ENCODE measurements around the gene PSME2. TPM values are rescaled to one million over a fixed set of nuclear protein-coding genes. Genes with fewer than 3 reads are reported as not detected.

PSME2 gene
- total and polyA plus RNA-seq, 2 experiments from 2014 or later: 38.3 to 164 TPM

GRCh38 chr14:24179294-24179960 lies 33.0 kb upstream of the PSME2 start:
- no peak for TF ChIP-seq EZH2 (IDR thresholded peaks at IDR 0.05; ENCODE audit: insufficient read depth, poor library complexity, severe bottlenecking)
- no peak for TF ChIP-seq EZH2phosphoT487 (IDR thresholded peaks at IDR 0.05; ENCODE audit: insufficient read depth, low read depth)
- in situ Hi-C loops (cut with MboI): no loop called here
- no peak for DNase-seq
- Histone ChIP-seq H2AFZ (no peak overlapping the region), H3K9me3 (ENCODE audit: low read depth) (no peaks in the 10 kb centered on the region), H3K4me1 (ENCODE audit: insufficient read depth) (peaks cover 9% of the 10 kb centered on the region; the same call in 1 of the 2 replicates), H3K4me3 (no peak overlapping the region), H3K79me2 (ENCODE audit: insufficient read depth) (no peaks in the 10 kb centered on the region), H3K4me2 (ENCODE audit: unreplicated experiment) (peak overlapping the region; percentile 21), H3K36me3 (ENCODE audit: low read depth) (peaks cover 28% of the 10 kb centered on the region; the same call in 1 of the 2 replicates), H4K20me1 (ENCODE audit: insufficient read depth) (no peaks in the 10 kb centered on the region), H3K27me3 (replicated peaks; ENCODE audit: insufficient read depth) (no peaks in the 10 kb centered on the region), H3K9me2 (ENCODE audit: insufficient read depth) (no peaks in the 10 kb centered on the region), H3K9ac (peak overlapping the region; percentile 68), H3F3A (ENCODE audit: insufficient read depth) (peaks cover 22% of the 10 kb centered on the region), H3K27ac (peak overlapping the region; percentile 86)
- 83 to 87% methylated on average over 12 to 14 of the region's 14 CpGs for WGBS, 2 experiments (ENCODE audit: low coverage in 1 of 2, low lambda C conversion rate in 2 of 2, missing lambda C conversion rate in 2 of 2)

- peaks cover 22% of the 10 kb centered on the region for H3F3A ChIP-seq (ENCODE audit: insufficient read depth)
- peaks cover 28% of the 10 kb centered on the region; the same call in 1 of the 2 replicates for H3K36me3 ChIP-seq (ENCODE audit: low read depth)
- in situ Hi-C loops (cut with MboI): no loop called here
- H3K4me1 ChIP-seq (ENCODE audit: insufficient read depth): peaks cover 9% of the 10 kb centered on the region; the same call in 1 of the 2 replicates
- H3K9me3 ChIP-seq (ENCODE audit: low read depth): no peaks in the 10 kb centered on the region
- no peak overlapping the region for H3K27ac ChIP-seq
- WGBS, 2 experiments (ENCODE audit: low coverage in 1 of 2, low lambda C conversion rate in 2 of 2, missing lambda C conversion rate in 2 of 2): 93% methylated on average over 12 of the region's 12 CpGs
- no peak for DNase-seq
- H3K79me2 ChIP-seq (ENCODE audit: insufficient read depth): no peaks in the 10 kb centered on the region
- no peaks in the 10 kb centered on the region for H3K27me3 ChIP-seq (replicated peaks; ENCODE audit: insufficient read depth)
- H3K4me2 ChIP-seq (ENCODE audit: unreplicated experiment): no peak overlapping the region
- no peak for TF ChIP-seq EZH2 (IDR thresholded peaks at IDR 0.05; ENCODE audit: insufficient read depth, poor library complexity, severe bottlenecking)
- TF ChIP-seq EZH2phosphoT487 (IDR thresholded peaks at IDR 0.05; ENCODE audit: insufficient read depth, low read depth): no peak
- no peaks in the 10 kb centered on the region for H3K9me2 ChIP-seq (ENCODE audit: insufficient read depth)
- no peak overlapping the region for H3K4me3 ChIP-seq
- H3K9ac ChIP-seq: no peak overlapping the region
- H4K20me1 ChIP-seq (ENCODE audit: insufficient read depth): no peaks in the 10 kb centered on the region
- no peak overlapping the region for H2AFZ ChIP-seq
Measured at GRCh38 chr14:24178399-24179178, 32.2 kb upstream of the PSME2 start.

GRCh38 chr14:24177891-24178290 lies 31.5 kb upstream of the PSME2 start:
- Histone ChIP-seq H3K27me3 (replicated peaks; ENCODE audit: insufficient read depth) (no peaks in the 10 kb centered on the region), H3K4me2 (ENCODE audit: unreplicated experiment) (no peak overlapping the region), H3F3A (ENCODE audit: insufficient read depth) (peaks cover 22% of the 10 kb centered on the region), H3K4me1 (ENCODE audit: insufficient read depth) (peaks cover 9% of the 10 kb centered on the region; the same call in 1 of the 2 replicates), H3K9me2 (ENCODE audit: insufficient read depth) (no peaks in the 10 kb centered on the region), H3K27ac (no peak overlapping the region), H2AFZ (no peak overlapping the region), H3K9ac (no peak overlapping the region), H3K9me3 (ENCODE audit: low read depth) (no peaks in the 10 kb centered on the region), H4K20me1 (ENCODE audit: insufficient read depth) (no peaks in the 10 kb centered on the region), H3K79me2 (ENCODE audit: insufficient read depth) (no peaks in the 10 kb centered on the region), H3K36me3 (ENCODE audit: low read depth) (peaks cover 28% of the 10 kb centered on the region; the same call in 1 of the 2 replicates), H3K4me3 (no peak overlapping the region)
- in situ Hi-C loops (cut with MboI): no loop called here
- TF ChIP-seq EZH2phosphoT487 (IDR thresholded peaks at IDR 0.05; ENCODE audit: insufficient read depth, low read depth): no peak
- no peak for TF ChIP-seq EZH2 (IDR thresholded peaks at IDR 0.05; ENCODE audit: insufficient read depth, poor library complexity, severe bottlenecking)
- 89 to 94% methylated on average over 14 of the region's 14 CpGs for WGBS, 2 experiments (ENCODE audit: low coverage in 1 of 2, low lambda C conversion rate in 2 of 2, missing lambda C conversion rate in 2 of 2)
- DNase-seq: no peak

- Histone ChIP-seq H3K27me3 (replicated peaks; ENCODE audit: insufficient read depth) (no peaks in the 10 kb centered on the region), H3K4me3 (no peak overlapping the region), H3K9me2 (ENCODE audit: insufficient read depth) (no peaks in the 10 kb centered on the region), H2AFZ (no peak overlapping the region), H3K79me2 (ENCODE audit: insufficient read depth) (no peaks in the 10 kb centered on the region), H3F3A (ENCODE audit: insufficient read depth) (peaks cover 22% of the 10 kb centered on the region), H3K9me3 (ENCODE audit: low read depth) (no peaks in the 10 kb centered on the region), H3K27ac (no peak overlapping the region), H3K4me2 (ENCODE audit: unreplicated experiment) (no peak overlapping the region), H3K36me3 (ENCODE audit: low read depth) (peaks cover 28% of the 10 kb centered on the region; the same call in 1 of the 2 replicates), H3K9ac (no peak overlapping the region), H3K4me1 (ENCODE audit: insufficient read depth) (peaks cover 9% of the 10 kb centered on the region; the same call in 1 of the 2 replicates), H4K20me1 (ENCODE audit: insufficient read depth) (no peaks in the 10 kb centered on the region)
- WGBS, 2 experiments (ENCODE audit: low coverage in 1 of 2, low lambda C conversion rate in 2 of 2, missing lambda C conversion rate in 2 of 2): 83 to 85% methylated on average over 10 to 12 of the region's 12 CpGs
- TF ChIP-seq EZH2 (IDR thresholded peaks at IDR 0.05; ENCODE audit: insufficient read depth, poor library complexity, severe bottlenecking) (no peak), EZH2phosphoT487 (IDR thresholded peaks at IDR 0.05; ENCODE audit: insufficient read depth, low read depth) (no peak)
- no peak for DNase-seq
- in situ Hi-C loops (cut with MboI): no loop called here
Measured at GRCh38 chr14:24177041-24177825, 30.8 kb upstream of the PSME2 start.

Data from GM23248 (cell line).